GM18517 (cell line): ENCODE results near the gene LAPTM4A.
"Not testable (repeated sequence)": the region's sequence is repeated elsewhere in the genome, so short reads cannot be mapped to it uniquely, and the experiment has no call there.

ENCODE experiments used
- ATAC-seq: cut with Tn5 transposase; IDR thresholded peaks from one replicate; pipeline ENCODE4 v1.9.1; 2021; ENCODE audit warnings: mild to moderate bottlenecking, moderate library complexity; ENCODE audit not compliant: unreplicated experiment

LAPTM4A gene

DNA sequence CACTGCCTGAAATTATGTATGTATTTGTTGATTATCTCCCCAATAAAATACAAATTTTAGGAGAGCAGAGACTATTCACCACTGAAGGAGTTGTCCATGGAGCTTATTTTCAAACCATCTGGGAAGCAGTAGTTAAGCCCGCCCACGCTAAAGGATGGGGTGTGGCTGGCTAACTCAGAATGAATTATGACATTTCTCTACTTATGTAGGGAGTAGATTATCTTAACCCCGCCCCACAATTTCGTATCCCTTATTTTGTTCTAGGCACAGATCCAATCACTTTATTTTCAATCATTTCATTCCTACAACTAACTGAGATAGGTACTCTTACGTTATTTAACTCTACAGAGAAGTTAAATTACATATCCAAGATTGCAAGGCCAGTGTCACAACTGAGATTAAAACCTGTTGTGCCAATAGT, 1.4 kb upstream of the LAPTM4A start:
- ATAC-seq = no peak

DNA sequence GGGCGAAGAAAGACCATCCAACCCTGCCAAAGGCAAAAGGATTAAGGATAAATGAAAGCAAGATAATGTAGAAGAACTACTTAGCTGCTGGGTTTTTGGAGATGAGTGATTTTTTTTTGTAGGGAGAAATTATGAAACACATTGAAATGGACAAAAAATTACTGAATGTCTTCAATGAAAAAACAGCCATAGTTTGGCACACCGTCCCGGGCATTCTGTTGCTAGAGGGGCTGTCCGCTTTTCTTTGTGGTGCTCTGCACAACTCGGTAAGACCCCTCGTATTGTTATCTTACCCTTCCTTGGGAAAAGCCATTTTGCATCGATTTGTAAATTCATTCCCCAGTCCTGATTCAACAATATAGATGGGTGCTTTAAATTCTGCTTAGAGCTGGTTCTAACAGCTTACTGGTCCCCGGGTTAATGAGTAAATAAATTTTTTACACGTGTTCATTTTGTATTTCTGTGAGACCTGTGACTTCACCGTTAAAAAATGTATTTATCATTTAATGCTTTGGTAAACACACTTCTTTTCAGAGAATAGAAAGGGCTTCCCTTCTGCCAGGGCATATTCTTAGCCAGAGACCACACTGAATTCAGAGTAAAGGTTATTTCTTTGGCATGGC, 912 bp upstream of the LAPTM4A start:
- no peak for ATAC-seq

DNA sequence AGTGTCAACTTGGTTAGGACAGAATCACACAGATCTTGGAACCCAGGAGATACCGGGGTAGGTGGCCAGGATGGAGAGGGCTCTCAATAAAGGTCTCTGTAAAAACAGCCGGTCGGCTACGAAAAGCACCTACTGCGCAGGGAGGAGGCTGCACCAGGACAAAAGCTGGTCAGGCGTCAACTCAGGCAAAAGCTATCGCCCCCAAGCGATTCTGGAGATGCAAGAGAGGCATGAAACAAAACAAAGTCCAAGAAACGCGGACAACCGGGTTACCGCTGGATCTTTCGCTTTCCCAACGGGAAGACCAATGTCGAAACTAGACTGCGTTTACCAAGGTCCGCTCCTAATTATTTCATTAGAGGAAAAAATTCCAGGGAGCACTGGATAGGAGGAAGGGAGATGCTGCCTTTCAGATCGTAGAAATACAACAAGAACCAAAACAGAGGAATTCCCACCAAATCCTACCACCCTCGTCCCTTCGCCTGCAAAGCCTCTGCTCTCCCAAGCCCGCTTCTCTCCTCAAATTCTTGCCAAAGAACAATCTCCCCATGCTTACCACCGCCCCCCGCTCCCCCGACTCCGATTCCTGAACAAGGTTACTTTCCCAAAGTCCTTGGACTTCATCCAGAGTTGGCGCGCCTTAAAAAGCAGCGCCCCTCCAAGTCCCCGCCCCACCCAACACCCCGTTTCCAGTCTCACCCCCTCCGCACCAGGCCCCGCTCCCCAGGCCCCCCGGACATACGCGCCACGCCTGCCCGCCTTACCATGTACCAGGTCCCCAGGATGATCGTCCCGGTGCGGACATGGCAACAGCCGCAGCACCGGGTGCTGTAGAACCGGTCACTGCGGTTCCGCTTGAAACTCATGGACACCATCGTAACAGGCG, 539 bp downstream of the LAPTM4A start:
- ATAC-seq = peak; percentile 18

DNA sequence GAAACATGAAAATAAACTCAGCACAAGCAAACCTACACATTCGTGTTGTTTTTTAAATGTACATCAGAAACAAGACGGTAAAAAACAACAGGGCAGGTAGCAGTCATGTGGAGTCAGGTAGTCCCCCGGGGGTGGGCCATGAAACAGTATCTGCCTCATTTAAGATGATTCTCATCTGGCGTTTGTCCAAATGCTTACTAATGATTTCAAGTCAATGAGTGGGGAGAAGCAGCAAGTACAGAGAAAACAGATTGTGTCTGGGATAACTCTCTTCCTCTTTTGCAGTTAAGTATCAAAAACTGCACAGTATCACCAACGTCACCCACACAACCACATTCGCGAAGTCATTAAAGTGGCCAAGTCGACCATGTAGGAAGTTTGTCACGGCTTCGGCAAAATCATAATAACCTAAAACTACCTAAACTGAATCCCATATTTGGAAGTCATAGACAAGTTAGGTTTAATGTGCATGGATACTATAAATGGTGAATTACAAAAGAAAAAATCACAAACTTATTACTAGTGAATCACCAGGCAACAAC, 1.3 kb downstream of the LAPTM4A start:
- ATAC-seq = peak; percentile 27

DNA sequence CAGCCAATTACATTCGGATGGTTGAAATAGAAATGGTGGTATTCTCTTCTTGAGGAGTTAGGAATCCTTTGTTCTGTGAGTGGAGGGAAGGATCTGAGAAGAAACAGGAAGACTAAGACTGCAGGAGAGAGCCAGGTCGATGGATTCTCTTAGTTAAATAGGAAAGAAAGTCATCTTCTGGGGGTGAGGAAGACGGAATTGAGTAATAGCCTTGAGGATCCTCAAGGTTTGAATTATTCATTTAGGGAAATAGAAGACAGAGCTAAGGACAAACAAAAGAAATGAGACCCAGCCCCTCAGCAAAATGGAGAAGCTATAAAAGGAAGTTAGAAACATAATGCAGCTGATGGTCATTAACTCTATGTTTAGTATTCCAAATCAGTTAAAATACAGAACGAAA, 1.8 kb downstream of the LAPTM4A start:
- ATAC-seq = no peak

DNA sequence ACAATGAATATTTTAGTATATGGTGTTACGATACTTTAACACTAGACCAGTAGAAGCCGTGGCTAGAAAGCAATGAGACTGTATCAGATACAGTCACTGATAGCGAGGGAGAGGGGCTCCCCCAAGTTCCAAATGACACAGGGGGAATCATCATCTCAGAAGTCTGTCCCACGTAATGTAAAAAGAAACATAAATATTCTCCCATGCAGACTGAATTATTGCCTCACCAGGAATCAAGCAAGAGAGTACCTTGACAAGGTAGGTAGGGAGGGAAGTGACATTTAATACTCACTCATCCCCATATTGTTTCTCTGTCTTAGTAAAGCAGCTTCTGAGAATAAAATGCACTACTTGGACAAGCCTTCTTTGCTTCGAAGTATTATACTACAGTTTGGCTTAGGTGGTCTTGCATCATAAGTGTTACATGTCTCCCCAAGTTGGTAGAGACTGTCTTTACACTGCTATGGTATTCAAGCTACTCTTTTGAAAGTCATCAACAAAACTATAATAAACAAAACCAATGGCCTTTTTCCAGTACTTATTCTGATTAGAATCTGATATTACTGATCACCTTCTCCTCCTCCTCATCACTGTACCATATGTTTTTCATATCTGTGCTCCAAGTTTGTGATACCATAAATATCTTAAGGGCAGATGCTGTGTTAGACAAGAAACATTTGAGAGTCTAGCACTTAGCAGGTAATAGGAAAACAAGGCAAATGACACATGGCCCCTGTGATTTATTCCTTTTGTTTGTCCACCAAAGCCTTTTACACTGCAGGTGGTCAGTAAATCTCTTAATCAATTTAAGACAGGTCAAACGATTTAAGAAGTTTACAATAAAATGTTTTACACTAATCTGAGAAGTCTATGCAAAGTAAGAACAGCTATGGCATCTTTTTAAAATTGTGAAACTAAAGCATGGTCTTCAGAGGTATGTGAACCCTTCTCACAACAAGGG, 2.7 kb downstream of the LAPTM4A start:
- ATAC-seq = no peak

- ATAC-seq = not testable (repeated sequence)
These were observed 5.6 kb downstream of the LAPTM4A start for GRCh38 chr2:20045712-20046292.

DNA sequence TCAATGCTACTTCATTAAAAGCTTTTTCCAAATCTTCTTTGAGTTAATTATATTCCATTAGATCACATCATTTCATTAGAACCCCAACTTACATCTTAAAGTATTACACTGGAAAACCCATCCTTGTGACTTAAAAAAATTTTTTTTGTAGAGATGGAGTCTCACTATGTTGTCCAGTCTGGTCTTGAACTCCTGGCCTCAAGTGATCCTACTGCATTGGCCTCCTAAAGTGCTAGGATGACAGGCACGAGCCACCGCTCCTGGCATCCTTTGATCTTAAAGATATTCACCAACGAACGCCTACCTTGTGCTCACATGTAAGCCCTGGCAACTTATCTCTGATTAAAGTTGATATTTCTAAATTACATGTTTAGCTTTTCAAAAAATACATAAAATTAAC, 6.7 kb downstream of the LAPTM4A start:
- ATAC-seq = no peak

GRCh38 chr2:20042531-20042930, 8.9 kb downstream of the LAPTM4A start:
- ATAC-seq = no peak

GRCh38 chr2:20040489-20041172, 10.8 kb downstream of the LAPTM4A start:
- ATAC-seq = no peak

DNA sequence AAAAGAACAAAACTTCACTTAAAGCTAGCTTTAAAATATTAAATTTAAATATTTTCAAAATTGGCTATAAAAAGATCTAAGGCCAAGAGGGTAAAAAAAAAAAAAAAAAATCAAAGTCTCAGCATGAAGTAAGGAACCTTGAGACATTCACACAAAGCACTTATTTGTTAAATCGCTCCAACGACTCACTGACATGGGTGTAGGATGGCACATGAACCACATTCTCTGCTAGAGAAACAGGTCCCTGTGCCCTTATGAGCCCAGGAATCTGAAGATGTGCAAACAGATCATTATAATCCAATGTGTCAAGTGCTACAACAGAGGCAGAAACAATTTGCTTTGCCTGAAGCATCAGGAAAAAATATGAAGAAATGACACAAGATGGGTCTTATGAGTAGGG, 13.8 kb downstream of the LAPTM4A start:
- no peak for ATAC-seq

DNA sequence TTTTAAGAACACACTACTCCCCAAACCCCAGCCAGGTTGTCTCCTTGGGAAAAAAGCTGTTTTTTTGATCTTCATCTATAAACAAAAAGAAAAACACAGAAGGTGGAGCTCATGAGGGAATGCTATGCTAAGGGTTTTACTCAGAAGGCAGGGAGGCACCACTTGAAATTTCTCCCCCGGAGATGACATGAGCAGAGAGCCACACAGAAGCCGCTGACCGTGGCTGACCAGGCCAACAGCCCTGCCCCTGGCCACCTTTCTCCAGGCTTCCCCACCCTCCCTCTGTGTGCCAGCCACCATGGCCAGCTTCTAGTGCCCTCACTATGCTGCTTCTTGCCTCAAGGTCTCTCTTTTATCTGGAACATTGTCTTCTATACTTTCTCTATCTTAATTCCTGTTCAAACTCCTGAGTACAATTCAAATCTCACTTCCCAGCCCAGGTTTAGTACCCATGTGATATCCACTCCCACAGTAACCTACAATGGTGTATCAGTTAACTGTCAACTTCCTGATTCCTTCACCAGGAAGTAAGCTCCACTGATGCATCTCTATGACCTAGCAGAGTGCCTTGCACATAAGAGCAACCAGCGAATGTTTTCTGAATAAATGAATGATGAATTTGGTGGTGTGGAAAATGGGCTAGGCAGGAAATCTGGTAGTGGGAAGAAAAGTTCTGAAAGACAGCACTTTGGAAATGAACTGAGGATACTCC, 15.3 kb downstream of the LAPTM4A start:
- no peak for ATAC-seq

- ATAC-seq = no peak
These were observed 16.6 kb downstream of the LAPTM4A start for GRCh38 chr2:20034821-20035220.

DNA sequence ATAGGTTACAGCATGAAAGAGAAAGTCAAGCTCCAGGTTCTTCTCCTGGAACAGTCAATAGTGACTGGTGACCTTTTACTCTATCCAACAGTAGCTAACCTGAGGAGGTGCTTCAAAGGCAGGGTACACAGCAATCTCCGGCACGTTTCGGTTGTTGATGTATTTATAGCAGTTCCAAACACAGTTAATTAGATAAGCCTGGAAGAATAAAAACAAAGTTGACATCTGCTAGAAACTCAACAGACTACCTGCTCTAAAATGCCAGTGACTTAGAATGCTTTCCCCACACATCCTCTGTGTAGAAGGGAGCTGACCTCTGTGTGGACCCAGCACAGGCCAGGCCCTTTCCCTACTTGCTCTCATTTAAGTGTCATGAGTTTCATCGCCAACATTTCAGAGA, 17.2 kb downstream of the LAPTM4A start:
- ATAC-seq = no peak

GRCh38 chr2:20033322-20033721, 18.1 kb downstream of the LAPTM4A start:
- ATAC-seq = no peak

DNA sequence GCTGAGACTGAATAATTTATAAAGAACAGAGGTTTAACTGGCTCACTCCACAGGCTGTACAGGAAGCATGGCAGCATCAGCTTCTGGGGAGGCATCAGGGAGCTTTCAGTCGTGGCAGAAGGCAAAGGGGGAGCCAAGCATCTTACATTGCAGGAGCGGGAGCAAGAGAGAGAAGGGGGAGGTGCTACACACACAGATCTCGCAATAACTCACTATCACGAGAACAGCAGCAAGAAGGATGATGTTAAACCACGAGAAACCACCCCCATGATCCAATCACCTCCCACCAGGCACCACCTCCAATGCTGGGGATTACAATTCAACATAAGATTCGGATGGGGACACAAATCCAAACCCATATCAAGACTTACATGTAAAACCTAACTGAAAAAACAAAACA, 21.2 kb downstream of the LAPTM4A start:
- ATAC-seq = no peak

DNA sequence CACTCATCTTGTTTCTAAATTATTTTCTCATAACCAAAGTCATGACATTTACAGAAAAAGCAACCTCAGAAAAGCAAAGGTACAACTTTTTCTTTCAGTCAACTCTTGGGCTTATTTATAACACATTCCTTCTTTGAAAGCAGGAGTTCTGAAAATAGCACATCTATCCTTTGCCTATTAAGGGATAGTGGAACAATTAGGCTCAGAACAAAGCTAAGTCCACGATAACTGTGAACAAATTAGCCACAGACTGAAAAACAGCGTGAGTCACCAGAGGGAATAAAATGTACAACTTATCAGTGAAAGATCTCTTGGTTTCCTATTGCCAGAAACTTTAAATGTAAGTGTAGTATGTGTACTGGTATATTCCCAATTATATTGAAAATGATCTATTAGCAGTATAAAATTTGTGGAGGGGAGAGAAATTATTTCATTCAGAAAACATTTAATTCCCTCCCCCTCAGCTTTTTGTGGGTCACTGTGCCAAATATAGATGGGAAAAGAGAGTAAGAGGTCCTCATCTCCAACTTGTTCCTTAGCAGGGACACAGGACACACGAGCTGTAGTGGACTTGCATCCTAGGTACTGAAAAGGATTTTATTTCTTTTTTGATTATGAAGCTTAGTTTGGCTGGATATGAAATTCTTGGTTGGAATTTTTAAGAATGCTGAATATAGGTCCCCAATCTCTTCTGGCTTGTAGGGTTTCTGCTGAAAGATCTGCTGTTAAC, 23.6 kb downstream of the LAPTM4A start:
- ATAC-seq = no peak

GRCh38 chr2:20027260-20027677, 24.2 kb downstream of the LAPTM4A start:
- ATAC-seq = no peak
